NCI-H510A (cell line): ENCODE measurements around the gene ABHD17A.
"Not testable (repeated sequence)": the region's sequence is repeated elsewhere in the genome, so short reads cannot be mapped to it uniquely, and the experiment has no call there.

Source experiments
- DNase-seq: peaks from one replicate; lab custom pipeline; 2025; lab: John Stamatoyannopoulos, UW

The ABHD17A gene

GRCh38 chr19:1910177-1910576 is 24.9 kb upstream of the ABHD17A start:
- no peak for DNase-seq

- no peak for DNase-seq
These were observed 24.4 kb upstream of the ABHD17A start for GRCh38 chr19:1909761-1910080.

GRCh38 chr19:1908364-1908678 is 23.0 kb upstream of the ABHD17A start:
- no peak for DNase-seq

GRCh38 chr19:1907563-1908363 is 22.5 kb upstream of the ABHD17A start:
- DNase-seq, result no peak

- DNase-seq, result no peak
These were observed 21.8 kb upstream of the ABHD17A start for GRCh38 chr19:1906985-1907562.

GRCh38 chr19:1905863-1906375 is 20.6 kb upstream of the ABHD17A start:
- DNase-seq, result no peak

- DNase-seq, result peak; percentile 92
These were observed 20.0 kb upstream of the ABHD17A start, which contains the start of the genes ADAT3 and SCAMP4 for GRCh38 chr19:1905110-1905862. Gene ADAT3 (plus strand): TSS chr19:1905399. CDS start chr19:1912048, 6,649 bp downstream. Gene SCAMP4 (plus strand): TSS chr19:1905399. CDS start chr19:1915020, 9,621 bp downstream.

- no peak for DNase-seq
These were observed 19.5 kb upstream of the ABHD17A start for GRCh38 chr19:1904860-1905109.

GRCh38 chr19:1902923-1903322 is 17.6 kb upstream of the ABHD17A start:
- no peak for DNase-seq

- DNase-seq, result no peak
These were observed 16.7 kb upstream of the ABHD17A start for GRCh38 chr19:1901940-1902404.

- no peak for DNase-seq
These were observed 11.2 kb upstream of the ABHD17A start for GRCh38 chr19:1896508-1896907.

GRCh38 chr19:1893791-1894190 is 8.5 kb upstream of the ABHD17A start:
- DNase-seq, result no peak

GRCh38 chr19:1889907-1890306 is 4.6 kb upstream of the ABHD17A start:
- no peak for DNase-seq

GRCh38 chr19:1888385-1888784 is 3.1 kb upstream of the ABHD17A start:
- DNase-seq, result no peak

GRCh38 chr19:1886360-1886759 is 1.1 kb upstream of the ABHD17A start:
- not testable (repeated sequence) for DNase-seq

GRCh38 chr19:1884719-1885334 is 469 bp downstream of the ABHD17A start:
- DNase-seq, result no peak

- no peak for DNase-seq
These were observed 991 bp downstream of the ABHD17A start for GRCh38 chr19:1884291-1884718.

- no peak for DNase-seq
These were observed 1.5 kb downstream of the ABHD17A start for GRCh38 chr19:1883784-1884183.

GRCh38 chr19:1882786-1883692 is 2.3 kb downstream of the ABHD17A start:
- no peak for DNase-seq

GRCh38 chr19:1882089-1882785 is 3.1 kb downstream of the ABHD17A start:
- no peak for DNase-seq
